OCI-LY7 (cell line): ENCODE data around the gene SCARB1. TPM values are rescaled to one million over a fixed set of nuclear protein-coding genes. Genes with fewer than 3 reads are reported as not detected.
"Not testable (repeated sequence)": the region's sequence is repeated elsewhere in the genome, so short reads cannot be mapped to it uniquely, and the experiment has no call there.

Experiments
- BruUV-seq: library from RNA; stranded (reverse); fragments of 400-500 nt; replicated peaks from 2 replicates; lab custom pipeline; 2021; lab: Mats Ljungman, UMichigan
- CTCF ChIA-PET: fragments of 300-600 bp; sonication (Branson Sonifier 250); formaldehyde crosslinking; loops from one replicate; lab custom pipeline; 2022; ENCODE audit warnings: antibody characterized with exemption; ENCODE audit not compliant: unreplicated experiment; lab: Charles Lee
- POLR2A ChIA-PET: fragments of 300-600 bp; sonication (Branson Sonifier 250); formaldehyde crosslinking; loops from one replicate; lab custom pipeline; 2022; ENCODE audit warnings: antibody characterized with exemption; lab: Charles Lee
- DNase-seq: peaks from one replicate; pipeline ENCODE4 v3.0.0-alpha.2; 2015; ENCODE audit warnings: low spot score
- H2AFZ ChIP-seq: fragments of 200-600 bp; sonication (generic), shearing (Covaris generic); 2 replicates; pipeline ENCODE4 v1.6.1; 2014; ENCODE audit warnings: mild to moderate bottlenecking, antibody characterized with exemption, low read length, moderate library complexity
- H3K27ac ChIP-seq: fragments of 200-600 bp; sonication (generic); 2 replicates; pipeline ENCODE4 v1.5.1; 2014; ENCODE audit warnings: mixed run types, low read depth, mild to moderate bottlenecking, moderate library complexity, low read length, inconsistent platforms; ENCODE audit not compliant: poor library complexity, severe bottlenecking
- H3K36me3 ChIP-seq: fragments of 200-600 bp; sonication (generic); 2 replicates; pipeline ENCODE4 v1.6.1; 2014; ENCODE audit warnings: mild to moderate bottlenecking, antibody characterized with exemption, low read length, moderate library complexity, mixed read lengths; ENCODE audit not compliant: insufficient read depth
- H3K4me1 ChIP-seq: fragments of 200-600 bp; sonication (generic); 2 replicates; pipeline ENCODE4 v1.5.1; 2014; ENCODE audit warnings: mild to moderate bottlenecking, low read length; ENCODE audit not compliant: insufficient read depth, poor library complexity, severe bottlenecking
- H3K4me2 ChIP-seq: fragments of 200-600 bp; sonication (generic); 2 replicates; pipeline ENCODE4 v1.6.1; 2014; ENCODE audit warnings: mild to moderate bottlenecking, low read length
- H3K4me3 ChIP-seq: fragments of 200-600 bp; sonication (generic); 2 replicates; pipeline ENCODE4 v1.5.1; 2014; ENCODE audit warnings: mild to moderate bottlenecking, low read depth, low read length; ENCODE audit not compliant: poor library complexity, severe bottlenecking
- H3K79me2 ChIP-seq: fragments of 200-600 bp; sonication (generic); 2 replicates; pipeline ENCODE4 v1.6.1; 2016; ENCODE audit warnings: low read depth, mild to moderate bottlenecking, low read length, moderate library complexity, mixed read lengths; ENCODE audit not compliant: insufficient read depth
- H3K9me2 ChIP-seq: fragments of 200-600 bp; sonication (generic); 2 replicates; pipeline ENCODE4 v1.6.1; 2016; ENCODE audit warnings: mild to moderate bottlenecking, low read length, mixed read lengths; ENCODE audit not compliant: insufficient read depth
- H3K9me3 ChIP-seq: fragments of 200-600 bp; sonication (generic); 2 replicates; pipeline ENCODE4 v1.6.1; 2014; ENCODE audit warnings: mild to moderate bottlenecking, mixed run types, low read length, mixed read lengths
- H4K20me1 ChIP-seq: fragments of 200-600 bp; sonication (generic); 2 replicates; pipeline ENCODE4 v1.6.1; 2014; ENCODE audit warnings: mild to moderate bottlenecking, antibody characterized with exemption, low read length, moderate library complexity, mixed read lengths; ENCODE audit not compliant: insufficient read depth
- CTCF ChIP-seq: fragments of 200-600 bp; sonication (generic); conservative IDR thresholded peaks from 2 replicates; pipeline ENCODE4 v1.5.1; 2014; ENCODE audit warnings: mild to moderate bottlenecking, antibody characterized with exemption, low read length, moderate library complexity, mixed read lengths
- EZH2phosphoT487 ChIP-seq: fragments of 200-600 bp; sonication (generic); IDR thresholded peaks from 2 replicates; pipeline ENCODE4 v1.6.1; 2018; ENCODE audit warnings: low read depth, borderline replicate concordance, mild to moderate bottlenecking, mixed run types, antibody characterized with exemption, low read length, moderate library complexity, mixed read lengths
- intact Hi-C: fragments of 100-400 bp; cut with micrococcal nuclease; formaldehyde crosslinking; loops from one replicate; pipeline ENCODE4 v1.10.0; 2022; ENCODE audit not compliant: unreplicated experiment
- total RNA-seq, 2 experiments: library from RNA; depleted of rRNA in 1 of 2; stranded (reverse); fragments of >200 nt in 1 of 2; shearing (Covaris generic) in 1 of 2; gene quantifications; 2 replicates each; pipeline ENCODE4 v1.2.3, GENCODE V29; 2014 to 2022

The SCARB1 gene
- total RNA-seq, 2 experiments from 2014 or later = 42.9 to 112 TPM

DNA sequence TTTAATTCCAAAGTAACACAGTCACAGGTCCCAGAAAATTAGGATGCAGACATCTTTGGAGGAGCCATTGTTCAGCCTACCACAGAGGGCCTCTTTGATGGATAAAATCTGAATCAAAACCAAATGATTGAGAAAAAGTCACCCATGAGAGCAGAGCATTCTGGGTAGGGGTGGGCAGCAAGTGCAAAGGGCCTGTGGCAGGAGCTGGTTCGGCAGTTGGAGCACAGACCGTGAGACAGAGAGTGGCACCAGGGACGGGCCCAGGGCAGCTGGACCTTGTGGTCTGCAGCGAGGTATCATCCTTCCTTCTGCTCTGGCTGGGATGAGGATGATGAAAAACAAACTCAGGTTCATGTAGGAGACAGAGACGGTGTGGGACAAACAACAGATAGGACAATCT is 32.8 kb upstream of the SCARB1 start:
- Histone ChIP-seq H3K36me3 (no peaks in the 10 kb centered on the region), H3K4me3 (no peak overlapping the region), H4K20me1 (no peaks in the 10 kb centered on the region), H3K27ac (no peak overlapping the region), H2AFZ (no peak overlapping the region), H3K9me2 (no peaks in the 10 kb centered on the region), H3K4me2 (no peak overlapping the region), H3K79me2 (no peaks in the 10 kb centered on the region), H3K4me1 (peaks cover 51% of the 10 kb centered on the region), H3K9me3 (no peaks in the 10 kb centered on the region)
- no peak for DNase-seq
- ChIA-PET CTCF (interaction anchor here (0.8 kb wide), 1 partner anchor 38 kb away, joined by 3 read pairs; no protein-coding TSS in a partner anchor), POLR2A (interaction anchor here (0.8 to 2.8 kb wide), 2 partner anchors 10 to 23 kb away, joined by 3 to 12 read pairs; no protein-coding TSS in a partner anchor)
- TF ChIP-seq CTCF (no peak), EZH2phosphoT487 (no peak)
- BruUV-seq = no TSS peak
- intact Hi-C loops = loop anchor here (5.0 kb wide), 1 partner anchor 114 kb away; no protein-coding TSS in a partner anchor

DNA sequence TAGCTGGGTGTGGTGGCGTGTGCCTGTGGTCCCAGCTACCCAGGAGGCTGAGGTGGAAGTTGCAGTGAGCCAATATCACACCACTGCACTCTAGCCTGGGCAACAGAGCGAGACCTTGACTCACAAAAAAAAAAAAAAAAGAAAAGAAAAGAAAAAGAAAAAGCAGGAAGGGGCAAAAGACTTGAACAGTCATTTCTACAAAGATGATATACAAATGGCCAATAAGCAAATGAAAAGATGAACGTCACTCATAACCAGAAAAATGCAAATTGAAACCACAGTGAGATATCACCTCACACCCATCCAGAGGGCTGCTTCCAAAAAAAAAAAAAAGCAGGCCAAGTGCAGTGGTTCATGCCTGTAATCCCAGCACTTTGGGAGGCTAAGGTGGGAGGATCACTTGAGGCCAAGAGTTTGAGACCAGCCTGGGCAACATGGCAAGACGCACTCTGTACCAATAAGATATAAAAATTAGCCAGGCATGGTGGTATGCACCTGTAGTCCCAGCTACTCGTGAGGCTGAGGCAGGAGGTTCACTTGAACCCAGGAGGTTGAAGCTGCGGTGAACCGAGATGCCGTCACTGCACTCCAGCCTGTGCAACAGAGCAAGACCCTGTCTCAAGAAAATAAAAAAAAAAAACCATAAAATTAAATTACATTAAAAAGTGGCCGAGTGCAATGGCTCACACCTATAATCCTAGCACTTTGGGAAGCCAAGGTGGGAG is 30.3 kb upstream of the SCARB1 start:
- no peak overlapping the region for H3K4me2 ChIP-seq
- ChIA-PET POLR2A (interaction anchor here (0.7 to 1.1 kb wide), 5 partner anchors 11 to 312 kb away, joined by 3 to 6 read pairs (median 4); no protein-coding TSS in a partner anchor), CTCF (interaction anchor here (0.9 kb wide), 1 partner anchor 30 kb away, joined by 3 read pairs; no protein-coding TSS in a partner anchor)
- H2AFZ ChIP-seq = no peak overlapping the region
- H3K79me2 ChIP-seq = no peaks in the 10 kb centered on the region
- H3K4me1 ChIP-seq = peaks cover 32% of the 10 kb centered on the region
- no TSS peak for BruUV-seq
- DNase-seq = no peak
- H3K36me3 ChIP-seq = no peaks in the 10 kb centered on the region
- intact Hi-C loops = no loop called here
- H4K20me1 ChIP-seq = no peaks in the 10 kb centered on the region
- H3K9me2 ChIP-seq = no peaks in the 10 kb centered on the region
- H3K4me3 ChIP-seq = no peak overlapping the region
- TF ChIP-seq CTCF (no peak), EZH2phosphoT487 (no peak)
- H3K9me3 ChIP-seq = no peaks in the 10 kb centered on the region
- no peak overlapping the region for H3K27ac ChIP-seq

GRCh38 chr12:124888260-124888659 is 24.6 kb upstream of the SCARB1 start:
- TF ChIP-seq EZH2phosphoT487 (no peak), CTCF (no peak)
- Histone ChIP-seq H3K9me2 (no peaks in the 10 kb centered on the region), H2AFZ (peak overlapping the region; percentile 57; the same call in 1 of the 2 replicates), H3K4me2 (peak overlapping the region; percentile 61), H3K79me2 (no peaks in the 10 kb centered on the region), H3K36me3 (no peaks in the 10 kb centered on the region), H3K4me3 (peak overlapping the region; percentile 33), H4K20me1 (no peaks in the 10 kb centered on the region), H3K9me3 (no peaks in the 10 kb centered on the region), H3K27ac (peak overlapping the region; percentile 95), H3K4me1 (peaks cover 64% of the 10 kb centered on the region)
- ChIA-PET CTCF (interaction anchor here (0.6 to 1.6 kb wide), 3 partner anchors 14 to 29 kb away, joined by 3 read pairs; no protein-coding TSS in a partner anchor), POLR2A (interaction anchor here (0.9 to 6.0 kb wide), 10 partner anchors 8 to 50 kb away, joined by 3 to 102 read pairs (median 6); no protein-coding TSS in a partner anchor)
- no peak for DNase-seq
- intact Hi-C loops = no loop called here
- no TSS peak for BruUV-seq

DNA sequence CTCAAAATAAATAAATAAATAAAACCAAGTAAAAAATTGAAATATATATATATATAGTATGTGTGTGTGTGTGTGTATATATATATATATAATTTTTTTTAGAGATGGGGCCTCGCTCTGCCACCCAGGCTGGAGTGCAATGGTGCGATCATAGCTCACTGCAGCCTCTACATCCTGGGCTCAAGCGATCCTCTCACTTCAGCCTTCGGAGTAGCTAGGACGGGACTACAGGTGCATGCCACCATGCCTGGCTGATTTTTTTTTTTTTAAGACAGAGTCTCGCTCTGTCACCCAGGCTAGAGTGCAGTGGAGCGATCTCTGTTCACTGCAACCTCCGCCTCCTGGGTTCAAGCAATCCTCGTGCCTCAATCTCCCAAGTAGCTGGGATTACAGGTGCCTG is 24.1 kb upstream of the SCARB1 start:
- H4K20me1 ChIP-seq, H3K9me3 ChIP-seq, H3K9me2 ChIP-seq, intact Hi-C loops, BruUV-seq, H3K36me3 ChIP-seq, H3K79me2 ChIP-seq: not testable (repeated sequence)
- Histone ChIP-seq H3K4me1 (peaks cover 66% of the 10 kb centered on the region), H2AFZ (peak overlapping the region; percentile 57; the same call in 1 of the 2 replicates), H3K27ac (peak overlapping the region; percentile 95), H3K4me3 (peak overlapping the region; percentile 33), H3K4me2 (peak overlapping the region; percentile 61)
- peak; percentile 89 for DNase-seq
- ChIA-PET CTCF (interaction anchor here (0.6 to 1.6 kb wide), 3 partner anchors 15 to 29 kb away, joined by 3 read pairs; no protein-coding TSS in a partner anchor), POLR2A (interaction anchor here (1.0 to 6.0 kb wide), 13 partner anchors 8 to 103 kb away, joined by 3 to 102 read pairs (median 6); partner anchors contain the start of gene UBC)
